ENCODE measurements around the gene AZU1.

Gene AZU1

GRCh38 chr19:798415-799075 lies 29.1 kb upstream of the AZU1 start:
- H3K4me3 ChIP-seq (ENCODE audit: low read length), result peak overlapping the region; percentile 84
- no peak for TF ChIP-seq CTCF (conservative IDR thresholded peaks at IDR 0.05; ENCODE audit: low read length)
- no peak for DNase-seq (ENCODE audit: low read depth)

- peak; percentile 53 for DNase-seq (ENCODE audit: low read depth)
- peak overlapping the region; percentile 84 for H3K4me3 ChIP-seq (ENCODE audit: low read length)
- peak; percentile 51 for TF ChIP-seq CTCF (conservative IDR thresholded peaks at IDR 0.05; ENCODE audit: low read length)
Observed at GRCh38 chr19:799076-799881, 28.4 kb upstream of the AZU1 start.

- peak overlapping the region; percentile 41 for H3K4me3 ChIP-seq (ENCODE audit: low read length)
Observed at GRCh38 chr19:800360-801029, 27.1 kb upstream of the AZU1 start.

GRCh38 chr19:801030-801860 lies 26.4 kb upstream of the AZU1 start:
- TF ChIP-seq CTCF (conservative IDR thresholded peaks at IDR 0.05; ENCODE audit: low read length), result no peak
- peak overlapping the region; percentile 41 for H3K4me3 ChIP-seq (ENCODE audit: low read length)
- peak; percentile 44 for DNase-seq (ENCODE audit: low read depth)

More at GRCh38 chr19:800360-801029, 27.1 kb upstream of the AZU1 start:
- DNase-seq (ENCODE audit: low read depth), result no peak
- TF ChIP-seq CTCF (conservative IDR thresholded peaks at IDR 0.05; ENCODE audit: low read length), result no peak

- DNase-seq (ENCODE audit: low read depth), result peak; percentile 33
- no peak for TF ChIP-seq CTCF (conservative IDR thresholded peaks at IDR 0.05; ENCODE audit: low read length)
- H3K4me3 ChIP-seq (ENCODE audit: low read length), result peak overlapping the region; percentile 41
Observed at GRCh38 chr19:801861-802497, 25.7 kb upstream of the AZU1 start.

- H3K4me3 ChIP-seq (ENCODE audit: low read length), result peak overlapping the region; percentile 41; the same call in 1 of the 2 replicates
- no peak for TF ChIP-seq CTCF (conservative IDR thresholded peaks at IDR 0.05; ENCODE audit: low read length)
- DNase-seq (ENCODE audit: low read depth), result no peak
Observed at GRCh38 chr19:802498-803098, 25.0 kb upstream of the AZU1 start.
